ENCODE results near the gene ZBTB8OS.

The ZBTB8OS gene

DNA sequence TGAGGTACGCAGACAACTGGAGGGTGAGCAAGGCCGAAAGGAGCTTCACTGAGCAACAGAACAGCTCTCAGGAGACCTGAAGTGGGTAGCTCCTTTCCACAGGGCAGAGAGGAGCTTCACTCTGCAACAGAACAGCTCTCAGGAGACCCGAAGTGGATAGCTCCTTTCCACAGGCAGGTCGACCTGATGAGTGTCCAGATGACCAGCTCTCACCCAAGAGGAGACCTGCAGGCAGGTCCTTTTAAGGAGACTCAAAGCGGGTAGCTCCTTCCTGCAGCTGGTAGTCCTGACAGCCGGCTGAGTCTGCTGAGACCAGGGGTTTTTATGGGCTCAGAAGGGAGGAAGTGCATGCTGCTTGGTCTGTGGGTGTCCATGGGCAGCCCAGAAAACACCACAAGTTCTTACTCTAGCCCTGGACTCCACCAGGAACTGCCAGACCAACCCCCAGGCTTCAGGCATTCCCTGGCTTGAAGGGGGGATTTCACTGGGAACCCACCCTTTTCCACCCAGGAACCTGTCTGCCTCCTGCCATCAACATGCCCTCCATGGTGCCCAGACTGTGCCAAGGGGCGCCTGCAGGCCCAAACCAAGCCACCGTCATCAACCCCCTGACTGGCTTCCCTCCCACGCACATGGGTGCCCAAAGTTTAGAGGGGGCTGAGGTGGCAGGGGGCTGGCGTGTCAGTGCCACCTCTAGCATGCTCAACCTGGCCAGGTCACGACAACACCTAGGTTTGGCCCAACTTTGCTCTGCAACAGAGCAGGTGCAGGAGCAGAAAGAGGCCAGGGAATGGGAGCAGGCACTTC is 43.6 kb downstream of the ZBTB8OS start:
- DNase-seq, result no peak

DNA sequence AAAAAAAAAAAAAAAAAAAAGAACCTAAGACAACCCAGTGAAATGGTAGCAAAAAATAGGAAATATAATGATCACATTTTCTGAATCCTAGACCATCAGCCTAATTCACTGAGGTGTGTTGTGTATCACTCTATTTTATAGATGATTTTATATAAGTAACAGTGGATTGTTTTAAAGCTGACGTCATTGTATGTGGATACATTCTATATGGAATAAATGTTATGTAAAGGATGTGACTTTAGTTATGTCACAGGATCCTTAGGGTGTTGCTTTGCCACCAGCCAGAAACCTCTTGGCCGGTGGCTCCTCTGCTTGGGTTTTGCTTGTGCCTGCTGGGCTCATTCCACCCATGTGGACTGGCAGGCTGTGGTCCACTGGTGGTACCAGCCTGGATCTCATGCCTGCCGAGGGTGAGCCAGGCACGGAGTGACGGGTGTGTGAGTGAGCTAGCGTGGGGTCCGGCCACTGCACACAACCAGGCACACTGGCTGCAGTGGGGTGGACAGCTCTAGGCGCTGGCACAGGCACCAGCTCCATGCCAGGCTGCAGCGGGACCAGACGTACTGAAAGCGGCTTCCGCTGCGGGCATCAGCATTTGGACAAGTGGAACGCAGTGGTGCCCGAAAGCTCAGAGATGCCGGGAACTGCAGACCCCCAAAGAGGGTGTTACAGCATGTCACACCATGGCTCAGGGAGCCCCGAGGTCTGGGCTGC is 44.5 kb downstream of the ZBTB8OS start:
- DNase-seq, result no peak

DNA sequence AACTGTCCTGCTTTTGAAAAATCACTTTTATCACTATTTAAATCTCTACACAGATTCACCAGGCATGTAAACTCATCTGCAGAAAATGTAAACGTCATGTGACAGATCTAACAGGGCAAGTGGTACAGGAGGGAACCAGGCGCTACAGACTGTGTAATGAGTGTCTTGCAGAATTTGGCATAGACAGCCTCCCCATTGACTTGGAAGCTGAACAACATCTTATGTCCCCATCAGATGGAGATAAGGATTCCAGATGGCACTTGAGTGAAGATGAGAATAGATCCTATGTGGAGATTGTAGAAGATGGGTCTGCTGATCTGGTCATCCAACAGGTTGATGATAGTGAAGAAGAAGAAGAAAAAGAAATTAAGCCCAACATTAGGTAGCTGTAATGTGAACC is 50.3 kb downstream of the ZBTB8OS start:
- no peak for DNase-seq

DNA sequence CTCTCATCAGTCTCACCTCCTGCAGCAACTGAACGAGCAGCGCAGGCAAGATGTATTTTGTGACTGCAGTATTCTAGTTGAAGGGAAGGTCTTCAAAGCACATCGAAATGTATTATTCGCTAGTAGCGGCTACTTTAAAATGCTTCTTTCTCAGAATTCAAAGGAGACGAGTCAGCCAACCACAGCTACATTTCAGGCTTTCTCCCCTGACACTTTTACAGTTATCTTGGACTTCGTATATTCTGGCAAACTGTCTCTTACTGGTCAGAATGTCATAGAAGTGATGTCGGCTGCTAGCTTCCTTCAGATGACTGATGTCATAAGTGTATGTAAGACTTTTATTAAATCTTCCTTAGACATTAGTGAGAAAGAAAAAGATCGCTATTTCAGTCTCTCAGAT is 57.4 kb downstream of the ZBTB8OS start:
- DNase-seq, result no peak

DNA sequence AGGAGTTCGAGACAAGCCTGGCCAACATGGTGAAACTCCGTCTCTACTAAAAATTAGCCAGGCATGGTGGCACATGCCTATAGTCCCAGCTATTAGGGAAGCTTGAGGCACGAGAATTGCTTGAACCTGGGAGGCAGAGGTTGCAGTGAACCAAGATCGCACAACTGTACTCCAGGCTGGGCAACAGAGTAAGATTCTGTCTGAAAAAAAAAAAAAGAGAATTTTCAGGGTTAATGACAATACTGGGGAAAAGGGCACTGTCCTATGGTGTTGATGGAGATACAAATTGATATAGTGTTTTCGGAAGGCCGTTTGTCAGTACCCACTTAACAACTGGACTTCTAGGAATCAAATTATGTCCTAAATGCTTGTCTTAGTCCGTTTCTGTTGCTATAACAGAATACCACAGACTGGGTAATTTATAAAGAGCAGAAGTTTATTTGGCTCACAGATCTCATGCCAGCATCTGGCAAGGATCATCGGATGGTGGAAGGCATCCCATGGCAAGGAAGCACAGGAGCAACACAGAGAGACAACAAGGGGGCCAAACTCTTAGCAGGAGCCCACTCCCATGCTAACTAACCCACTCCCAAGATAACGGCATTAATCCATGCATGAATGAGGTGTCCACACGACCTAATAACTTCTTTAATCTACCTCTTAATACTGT is 69.9 kb downstream of the ZBTB8OS start:
- DNase-seq, result no peak

Data from bone marrow (tissue), 2 donors.